HG03558 (cell line): ENCODE results near the gene C11orf21.

Experiments
- ATAC-seq: cut with Tn5 transposase; IDR thresholded peaks from one replicate; pipeline ENCODE4 v1.9.1; 2021; ENCODE audit warnings: moderate number of reproducible peaks; ENCODE audit not compliant: unreplicated experiment; ENCODE audit errors: extremely low read depth

C11orf21 gene

GRCh38 chr11:2275334-2276279 lies 26.1 kb downstream of the C11orf21 start:
- ATAC-seq: no peak

GRCh38 chr11:2273771-2274170 lies 27.9 kb downstream of the C11orf21 start:
- no peak for ATAC-seq

GRCh38 chr11:2273311-2273710 lies 28.4 kb downstream of the C11orf21 start:
- no peak for ATAC-seq

- no peak for ATAC-seq
These were observed 28.8 kb downstream of the C11orf21 start for GRCh38 chr11:2272946-2273280.

GRCh38 chr11:2272228-2272945 lies 29.3 kb downstream of the C11orf21 start:
- ATAC-seq: no peak

GRCh38 chr11:2271327-2272227 lies 30.1 kb downstream of the C11orf21 start:
- no peak for ATAC-seq

GRCh38 chr11:2271077-2271326 lies 30.7 kb downstream of the C11orf21 start:
- no peak for ATAC-seq

GRCh38 chr11:2270322-2271076 lies 31.2 kb downstream of the C11orf21 start, which contains the start of gene ASCL2:
ASCL2 (minus strand) TSS chr11:2270588; CDS start chr11:2270332, 256 bp downstream.
- no peak for ATAC-seq

- ATAC-seq: no peak
These were observed 32.0 kb downstream of the C11orf21 start for GRCh38 chr11:2269601-2270321.

GRCh38 chr11:2268729-2269600 lies 32.8 kb downstream of the C11orf21 start:
- ATAC-seq: no peak

- no peak for ATAC-seq
These were observed 33.6 kb downstream of the C11orf21 start for GRCh38 chr11:2267851-2268728.

- no peak for ATAC-seq
These were observed 34.3 kb downstream of the C11orf21 start for GRCh38 chr11:2267306-2267850.

GRCh38 chr11:2266586-2267305 lies 35.0 kb downstream of the C11orf21 start:
- no peak for ATAC-seq

GRCh38 chr11:2265854-2266585 lies 35.7 kb downstream of the C11orf21 start:
- ATAC-seq: no peak

GRCh38 chr11:2265396-2265795 lies 36.3 kb downstream of the C11orf21 start:
- no peak for ATAC-seq
